PC-3 (cell line): ENCODE results near the gene SOX6.

ENCODE experiments used
- EZH2 ChIP-seq: fragments of 300-600 bp; sonication (generic); IDR thresholded peaks from one replicate; pipeline ENCODE4 v1.6.1; 2017; ENCODE audit warnings: antibody characterized with exemption, mild to moderate bottlenecking, low read length; ENCODE audit not compliant: unreplicated experiment
- EZH2phosphoT487 ChIP-seq: fragments of 300-600 bp; sonication (generic); IDR thresholded peaks from 2 replicates; pipeline ENCODE4 v1.6.1; 2018; ENCODE audit warnings: mild to moderate bottlenecking, antibody characterized with exemption, low read length, borderline replicate concordance
- TF ChIP-seq, protein P1 (sequence below): fragments of 300-600 bp; sonication (generic); conservative IDR thresholded peaks from 2 replicates; pipeline ENCODE4 v1.5.1; 2017; ENCODE audit warnings: antibody characterized with exemption, low read depth, mild to moderate bottlenecking, low read length

GRCh38 chr11:16356761-16357393, 531 bp upstream of the SOX6 start:
- TF ChIP-seq, protein P1, sequence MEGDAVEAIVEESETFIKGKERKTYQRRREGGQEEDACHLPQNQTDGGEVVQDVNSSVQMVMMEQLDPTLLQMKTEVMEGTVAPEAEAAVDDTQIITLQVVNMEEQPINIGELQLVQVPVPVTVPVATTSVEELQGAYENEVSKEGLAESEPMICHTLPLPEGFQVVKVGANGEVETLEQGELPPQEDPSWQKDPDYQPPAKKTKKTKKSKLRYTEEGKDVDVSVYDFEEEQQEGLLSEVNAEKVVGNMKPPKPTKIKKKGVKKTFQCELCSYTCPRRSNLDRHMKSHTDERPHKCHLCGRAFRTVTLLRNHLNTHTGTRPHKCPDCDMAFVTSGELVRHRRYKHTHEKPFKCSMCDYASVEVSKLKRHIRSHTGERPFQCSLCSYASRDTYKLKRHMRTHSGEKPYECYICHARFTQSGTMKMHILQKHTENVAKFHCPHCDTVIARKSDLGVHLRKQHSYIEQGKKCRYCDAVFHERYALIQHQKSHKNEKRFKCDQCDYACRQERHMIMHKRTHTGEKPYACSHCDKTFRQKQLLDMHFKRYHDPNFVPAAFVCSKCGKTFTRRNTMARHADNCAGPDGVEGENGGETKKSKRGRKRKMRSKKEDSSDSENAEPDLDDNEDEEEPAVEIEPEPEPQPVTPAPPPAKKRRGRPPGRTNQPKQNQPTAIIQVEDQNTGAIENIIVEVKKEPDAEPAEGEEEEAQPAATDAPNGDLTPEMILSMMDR: no peak
- no peak for TF ChIP-seq EZH2
- no peak for TF ChIP-seq EZH2phosphoT487
